Nucleus accumbens (tissue), 56 donors: ENCODE measurements around the gene ARSJ.

Experiments used
- DNase-seq, 56 donors: peaks; one replicate each; lab custom pipeline; 2025; lab: John Stamatoyannopoulos, UW

Gene ARSJ

GRCh38 chr4:113990886-113991285 is 11.4 kb upstream of the ARSJ start:
- no peak for DNase-seq

GRCh38 chr4:113987382-113987941 is 8.0 kb upstream of the ARSJ start:
- DNase-seq, result no peak

- no peak for DNase-seq
Observed at GRCh38 chr4:113982181-113982580, 2.7 kb upstream of the ARSJ start.

- no peak for DNase-seq
Observed at GRCh38 chr4:113981591-113981990, 2.1 kb upstream of the ARSJ start.

GRCh38 chr4:113979905-113980615 is 613 bp upstream of the ARSJ start:
- peak in 2 of 56 donors; percentile 8 to 44 for DNase-seq

- peak in 4 of 56 donors; percentile 1 to 28 (median 5) for DNase-seq
Observed at GRCh38 chr4:113978561-113979147, 793 bp downstream of the ARSJ start.

- no peak for DNase-seq
Observed at GRCh38 chr4:113978105-113978504, 1.3 kb downstream of the ARSJ start.

- no peak for DNase-seq
Observed at GRCh38 chr4:113977526-113977855, 2.0 kb downstream of the ARSJ start.

GRCh38 chr4:113976741-113977525 is 2.5 kb downstream of the ARSJ start:
- DNase-seq, result no peak

- no peak for DNase-seq
Observed at GRCh38 chr4:113975578-113975977, 3.9 kb downstream of the ARSJ start.

- DNase-seq, result no peak
Observed at GRCh38 chr4:113974467-113974866, 5.0 kb downstream of the ARSJ start.

- DNase-seq, result no peak
Observed at GRCh38 chr4:113973345-113973744, 6.1 kb downstream of the ARSJ start.

GRCh38 chr4:113972781-113973180 is 6.7 kb downstream of the ARSJ start:
- no peak for DNase-seq

GRCh38 chr4:113971706-113972360 is 7.6 kb downstream of the ARSJ start:
- no peak for DNase-seq

- no peak for DNase-seq
Observed at GRCh38 chr4:113969709-113970334, 9.6 kb downstream of the ARSJ start.

- no peak for DNase-seq
Observed at GRCh38 chr4:113968473-113968872, 11.0 kb downstream of the ARSJ start.

GRCh38 chr4:113967687-113968086 is 11.8 kb downstream of the ARSJ start:
- DNase-seq, result no peak

- no peak for DNase-seq
Observed at GRCh38 chr4:113962719-113963265, 16.7 kb downstream of the ARSJ start.

- DNase-seq, result no peak
Observed at GRCh38 chr4:113962016-113962347, 17.5 kb downstream of the ARSJ start.

GRCh38 chr4:113960684-113961321 is 18.6 kb downstream of the ARSJ start:
- no peak for DNase-seq
